ENCODE data around the gene MMP15. TPM values are rescaled to one million over a fixed set of nuclear protein-coding genes. Genes with fewer than 3 reads are reported as not detected.
A peak's percentile ranks its signal among the peaks of the same experiment; 100 is the strongest.

The MMP15 gene
- total and polyA plus RNA-seq, 2 of the 13 experiments (the other 11 are each of a cell fraction or from before 2014, with no cell fraction given): 35.2 to 44.9 TPM

- ChIA-PET CTCF (ENCODE audit: low intra/inter-chr PET ratio, low total read pairs) (no interaction called here), POLR2A (interaction anchor here (1.4 kb wide), 1 partner anchor 10 kb away, joined by 8 read pairs; no protein-coding TSS in a partner anchor)
- no peaks in the 10 kb centered on the region for H3K27me3 ChIP-seq (ENCODE audit: control insufficient read depth in 1 of 2, insufficient read depth in 2 of 2, low read length in 2 of 2)
- no peak overlapping the region for H2AFZ ChIP-seq (ENCODE audit: low read length)
- peaks cover 6% of the 10 kb centered on the region for H3K79me2 ChIP-seq (ENCODE audit: insufficient read depth, low read length)
- no peak overlapping the region for H3K4me3 ChIP-seq (replicated peaks in 1 of 3; ENCODE audit: insufficient read depth in 1 of 3, low read depth in 2 of 3, low read length in 3 of 3)
- peaks cover 15% of the 10 kb centered on the region; the same call in 1 of the 2 replicates for H4K20me1 ChIP-seq (ENCODE audit: insufficient read depth, low read length)
- no peak overlapping the region for H3K27ac ChIP-seq (ENCODE audit: extremely low read length, insufficient read depth, low read length)
- H3K9me3 ChIP-seq (ENCODE audit: low read length): no peaks in the 10 kb centered on the region
- DNase-seq (ENCODE audit: low spot score): no peak
- H3K9ac ChIP-seq (ENCODE audit: insufficient read depth, low read depth, low read length): no peak overlapping the region
- intact Hi-C loops (cut with micrococcal nuclease; ENCODE audit: unreplicated experiment) (no loop called here), in situ Hi-C loops (cut with HindIII; ENCODE audit: extremely low pct_ligation_motif_present, low pct_unique_long_range_greater_than_20kb) (no loop called here)
- no TSS peak for BruUV-seq (replicated peaks)
- H3K36me3 ChIP-seq (replicated peaks in 1 of 2; ENCODE audit: control insufficient read depth in 1 of 2, insufficient read depth in 2 of 2, low read length in 2 of 2): peaks cover 15 to 28% of the 10 kb centered on the region in 2 experiments
- no peak for FAIRE-seq
- no peak overlapping the region for H3K4me2 ChIP-seq (ENCODE audit: low read depth, low read length)
- no peak for ATAC-seq
- H3K4me1 ChIP-seq (ENCODE audit: insufficient read depth, low read length): peaks cover 27% of the 10 kb centered on the region
- 94% methylated on average over 11 of the region's 11 CpGs for WGBS (ENCODE audit: low lambda C conversion rate)
- TF ChIP-seq ZNF616 (CRISPR knock-in tag; IDR thresholded peaks at IDR 0.05; ENCODE audit: low read depth): no peak
- no peak for TF ChIP-seq ZNF879 (CRISPR knock-in tag; IDR thresholded peaks at IDR 0.05)
- no peak for TF ChIP-seq CBX5 (CRISPR knock-in tag; IDR thresholded peaks at IDR 0.05; ENCODE audit: borderline replicate concordance)
Measured at GRCh38 chr16:58034774-58035173, 9.2 kb downstream of the MMP15 start.

DNA sequence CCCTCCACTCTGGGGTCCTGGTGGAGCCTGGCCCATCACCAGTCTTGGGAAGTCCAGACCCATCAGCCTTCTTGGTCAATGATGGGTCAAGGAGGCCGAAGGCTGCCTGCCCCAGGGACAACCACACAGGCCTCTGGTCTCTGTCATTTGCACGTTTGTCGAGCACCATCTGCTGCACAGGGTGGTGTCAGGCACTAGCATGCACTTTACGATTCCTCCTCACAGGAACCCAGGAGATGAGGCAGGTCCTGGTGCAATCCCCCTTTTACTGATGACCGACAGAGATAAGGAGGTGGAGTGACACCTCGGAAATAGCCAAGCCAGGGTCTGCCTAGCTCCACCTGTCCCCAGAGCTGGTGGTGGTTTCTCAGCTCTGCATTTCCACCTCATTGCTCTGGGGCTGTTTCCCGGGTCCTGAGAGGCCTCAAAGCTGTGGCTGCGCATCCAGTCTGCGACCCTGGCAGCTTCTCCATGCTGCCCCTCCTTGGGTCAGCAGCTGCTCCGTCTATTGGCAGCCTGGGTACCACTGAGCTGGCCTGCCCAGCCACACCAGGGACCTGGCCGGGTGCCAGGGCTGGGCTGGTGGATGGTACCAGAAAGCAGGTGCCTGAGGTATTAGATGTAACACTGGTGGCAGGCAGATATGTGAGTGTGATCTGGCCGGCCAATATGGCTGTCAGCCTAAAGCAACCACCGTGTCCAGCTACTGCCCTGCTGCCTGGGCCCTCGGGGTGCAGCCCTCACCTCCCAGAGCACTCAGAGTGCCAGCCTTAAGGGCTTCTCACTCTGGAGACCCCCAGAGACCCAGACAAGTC, 10.0 kb downstream of the MMP15 start:
- Histone ChIP-seq H3K4me3 (replicated peaks in 1 of 3; ENCODE audit: insufficient read depth in 1 of 3, low read depth in 2 of 3, low read length in 3 of 3) (no peak overlapping the region), H3K9ac (ENCODE audit: insufficient read depth, low read depth, low read length) (no peak overlapping the region), H3K79me2 (ENCODE audit: insufficient read depth, low read length) (peaks cover 6% of the 10 kb centered on the region), H3K27ac (ENCODE audit: extremely low read length, insufficient read depth, low read length) (no peak overlapping the region), H3K9me3 (ENCODE audit: low read length) (no peaks in the 10 kb centered on the region), H3K36me3 (replicated peaks in 1 of 2; ENCODE audit: control insufficient read depth in 1 of 2, insufficient read depth in 2 of 2, low read length in 2 of 2) (peaks cover 21 to 36% of the 10 kb centered on the region in 2 experiments), H2AFZ (ENCODE audit: low read length) (no peak overlapping the region), H3K27me3 (ENCODE audit: control insufficient read depth in 1 of 2, insufficient read depth in 2 of 2, low read length in 2 of 2) (no peaks in the 10 kb centered on the region), H3K4me2 (ENCODE audit: low read depth, low read length) (no peak overlapping the region), H4K20me1 (ENCODE audit: insufficient read depth, low read length) (peaks cover 14% of the 10 kb centered on the region; the same call in 1 of the 2 replicates), H3K4me1 (ENCODE audit: insufficient read depth, low read length) (peaks cover 26% of the 10 kb centered on the region)
- ChIA-PET CTCF (ENCODE audit: low intra/inter-chr PET ratio, low total read pairs) (no interaction called here), POLR2A (interaction anchor here (1.4 kb wide), 1 partner anchor 11 kb away, joined by 8 read pairs; no protein-coding TSS in a partner anchor)
- in situ Hi-C loops (cut with HindIII; ENCODE audit: extremely low pct_ligation_motif_present, low pct_unique_long_range_greater_than_20kb): no loop called here
- 95% methylated on average over 10 of the region's 14 CpGs for WGBS (ENCODE audit: low lambda C conversion rate)
- no peak for DNase-seq (ENCODE audit: low spot score)
- intact Hi-C loops (cut with micrococcal nuclease; ENCODE audit: unreplicated experiment): no loop called here
- BruUV-seq (replicated peaks): no TSS peak
- no peak for ATAC-seq
- FAIRE-seq: no peak
- TF ChIP-seq, protein P1, sequence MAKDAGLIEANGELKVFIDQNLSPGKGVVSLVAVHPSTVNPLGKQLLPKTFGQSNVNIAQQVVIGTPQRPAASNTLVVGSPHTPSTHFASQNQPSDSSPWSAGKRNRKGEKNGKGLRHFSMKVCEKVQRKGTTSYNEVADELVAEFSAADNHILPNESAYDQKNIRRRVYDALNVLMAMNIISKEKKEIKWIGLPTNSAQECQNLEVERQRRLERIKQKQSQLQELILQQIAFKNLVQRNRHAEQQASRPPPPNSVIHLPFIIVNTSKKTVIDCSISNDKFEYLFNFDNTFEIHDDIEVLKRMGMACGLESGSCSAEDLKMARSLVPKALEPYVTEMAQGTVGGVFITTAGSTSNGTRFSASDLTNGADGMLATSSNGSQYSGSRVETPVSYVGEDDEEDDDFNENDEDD (CRISPR knock-in tag; IDR thresholded peaks at IDR 0.05; ENCODE audit: borderline replicate concordance): no peak
- TF ChIP-seq, protein P2, sequence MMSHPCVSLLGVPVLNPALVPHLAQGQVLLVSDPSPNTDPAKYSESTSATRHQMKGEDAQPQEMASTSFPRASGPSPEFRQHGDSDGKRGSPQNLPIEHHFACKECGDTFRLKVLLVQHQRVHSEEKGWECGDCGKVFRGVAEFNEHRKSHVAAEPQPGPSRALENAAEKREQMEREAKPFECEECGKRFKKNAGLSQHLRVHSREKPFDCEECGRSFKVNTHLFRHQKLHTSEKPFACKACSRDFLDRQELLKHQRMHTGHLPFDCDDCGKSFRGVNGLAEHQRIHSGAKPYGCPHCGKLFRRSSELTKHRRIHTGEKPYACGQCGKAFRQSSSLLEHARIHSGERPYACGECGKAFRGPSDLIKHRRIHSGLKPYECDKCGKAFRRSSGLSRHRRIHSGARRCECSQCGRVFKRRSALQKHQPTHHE (CRISPR knock-in tag; IDR thresholded peaks at IDR 0.05; ENCODE audit: borderline replicate concordance): no peak
- TF ChIP-seq ATF1 (CRISPR knock-in tag; IDR thresholded peaks at IDR 0.05) (no peak), TCF12 (IDR thresholded peaks at IDR 0.05) (no peak), TCF12 (CRISPR knock-in tag; IDR thresholded peaks at IDR 0.05) (no peak), HHEX (CRISPR knock-in tag; IDR thresholded peaks at IDR 0.05) (no peak), MTA1 (CRISPR knock-in tag; IDR thresholded peaks at IDR 0.05; ENCODE audit: borderline replicate concordance) (peak; percentile 11; the same call in 1 of the 2 replicates), SMYD3 (CRISPR knock-in tag; IDR thresholded peaks at IDR 0.05) (no peak)

All from HepG2 (cell line).